Activated naive CD8-positive, alpha-beta T cell (primary cell): ENCODE measurements around the gene ANGPTL7.

ENCODE experiments used
- H3K27ac Mint-ChIP-seq: one replicate; pipeline ENCODE4 v1.8.0; 2021; ENCODE audit warnings: mixed read lengths
- H3K27me3 Mint-ChIP-seq: one replicate; pipeline ENCODE4 v1.8.0; 2021; ENCODE audit warnings: mixed read lengths
- H3K36me3 Mint-ChIP-seq: one replicate; pipeline ENCODE4 v1.8.0; 2021; ENCODE audit warnings: mixed read lengths
- H3K4me1 Mint-ChIP-seq: one replicate; pipeline ENCODE4 v1.8.0; 2021; ENCODE audit warnings: low read depth, mixed read lengths
- H3K4me3 Mint-ChIP-seq: one replicate; pipeline ENCODE4 v1.8.0; 2021; ENCODE audit warnings: mild to moderate bottlenecking, mixed read lengths
- H3K9me3 Mint-ChIP-seq: one replicate; pipeline ENCODE4 v1.8.0; 2021; ENCODE audit warnings: low read depth, mixed read lengths

The ANGPTL7 gene

DNA sequence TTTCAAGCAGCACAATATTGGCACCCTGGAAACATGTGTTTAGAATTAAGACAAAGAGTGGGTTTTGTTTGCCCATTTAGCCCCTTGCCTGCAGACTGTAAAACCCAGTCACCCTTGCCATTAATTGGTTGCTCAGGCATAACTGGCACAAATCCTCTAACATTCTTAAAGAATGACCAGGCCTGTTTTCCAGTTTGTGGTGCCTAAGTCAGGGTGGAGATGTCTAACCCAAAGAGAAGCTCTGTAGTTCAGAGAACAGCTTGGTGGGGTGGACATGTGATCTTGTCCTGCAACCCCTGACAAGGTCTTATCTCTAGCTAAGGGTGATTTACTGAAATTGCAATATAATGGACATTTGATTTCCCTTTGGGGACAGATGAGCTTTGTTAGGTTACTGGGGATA, 8.8 kb upstream of the ANGPTL7 start:
- Mint-ChIP-seq H3K27ac (no peak overlapping the region), H3K4me1 (no peaks in the 10 kb centered on the region), H3K4me3 (no peak overlapping the region), H3K9me3 (no peaks in the 10 kb centered on the region), H3K27me3 (no peaks in the 10 kb centered on the region), H3K36me3 (peaks cover 8% of the 10 kb centered on the region)

GRCh38 chr1:11182884-11183283, 6.3 kb upstream of the ANGPTL7 start:
- Mint-ChIP-seq H3K4me1 (no peaks in the 10 kb centered on the region), H3K36me3 (peaks cover 6% of the 10 kb centered on the region), H3K9me3 (no peaks in the 10 kb centered on the region), H3K27me3 (no peaks in the 10 kb centered on the region), H3K4me3 (no peak overlapping the region), H3K27ac (no peak overlapping the region)

- Mint-ChIP-seq H3K36me3 (peaks cover 9% of the 10 kb centered on the region), H3K4me1 (no peaks in the 10 kb centered on the region), H3K27ac (no peak overlapping the region), H3K4me3 (no peak overlapping the region), H3K27me3 (no peaks in the 10 kb centered on the region), H3K9me3 (no peaks in the 10 kb centered on the region)
Observed at GRCh38 chr1:11184973-11185372, 4.2 kb upstream of the ANGPTL7 start.

DNA sequence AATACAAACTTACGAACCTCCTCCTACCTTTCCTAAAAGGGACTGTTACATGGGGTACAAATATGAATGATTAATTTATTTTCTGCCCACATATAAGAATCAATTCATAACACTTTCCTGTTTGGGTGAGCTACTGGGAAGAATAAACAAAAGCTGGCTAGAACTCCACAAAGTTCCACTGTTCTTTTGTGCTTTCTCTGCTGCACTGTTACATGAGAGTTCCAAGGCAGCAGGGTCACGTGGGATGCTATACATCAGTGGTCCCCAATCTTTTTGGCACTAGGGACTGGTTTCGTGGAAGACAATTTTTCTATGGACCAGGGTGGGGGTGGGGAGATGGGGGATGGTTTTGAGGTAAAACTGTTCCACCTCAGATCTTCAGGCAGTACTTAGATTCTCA, 2.2 kb upstream of the ANGPTL7 start:
- peak overlapping the region; percentile 5 for H3K27ac Mint-ChIP-seq
- no peaks in the 10 kb centered on the region for H3K4me1 Mint-ChIP-seq
- H3K27me3 Mint-ChIP-seq: no peaks in the 10 kb centered on the region
- H3K4me3 Mint-ChIP-seq: no peak overlapping the region
- peaks cover 9% of the 10 kb centered on the region for H3K36me3 Mint-ChIP-seq
- H3K9me3 Mint-ChIP-seq: no peaks in the 10 kb centered on the region

DNA sequence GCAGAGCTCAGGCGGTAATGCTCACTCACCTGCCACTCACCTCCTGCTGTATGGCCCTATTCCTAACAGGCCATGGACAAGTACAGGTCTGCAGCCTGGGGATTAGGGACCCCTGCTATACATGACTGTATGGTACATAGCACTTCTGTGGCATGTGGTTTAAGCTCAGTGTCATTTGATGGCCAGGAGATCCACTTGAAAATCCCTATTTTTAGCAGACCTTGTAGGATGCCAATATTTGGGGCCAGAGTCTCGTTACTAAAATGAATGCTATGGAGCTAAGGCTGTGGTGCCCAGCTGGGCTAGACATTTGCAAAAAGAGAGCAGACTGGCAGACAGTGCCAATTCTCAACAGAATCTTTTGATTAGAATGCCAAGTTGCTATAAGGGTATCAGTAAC, 1.7 kb upstream of the ANGPTL7 start:
- Mint-ChIP-seq H3K36me3 (peaks cover 6% of the 10 kb centered on the region), H3K27me3 (no peaks in the 10 kb centered on the region)

GRCh38 chr1:11187931-11188330, 1.2 kb upstream of the ANGPTL7 start:
- Mint-ChIP-seq H3K4me1 (no peaks in the 10 kb centered on the region), H3K27me3 (no peaks in the 10 kb centered on the region), H3K9me3 (no peaks in the 10 kb centered on the region), H3K4me3 (no peak overlapping the region), H3K36me3 (peaks cover 3% of the 10 kb centered on the region), H3K27ac (no peak overlapping the region)

More for the DNA sequence above, 1.7 kb upstream of the ANGPTL7 start:
- H3K27ac Mint-ChIP-seq: no peak overlapping the region
- no peak overlapping the region for H3K4me3 Mint-ChIP-seq
- H3K9me3 Mint-ChIP-seq: no peaks in the 10 kb centered on the region
- H3K4me1 Mint-ChIP-seq: no peaks in the 10 kb centered on the region

GRCh38 chr1:11188381-11188780, 774 bp upstream of the ANGPTL7 start:
- Mint-ChIP-seq H3K9me3 (no peaks in the 10 kb centered on the region), H3K4me3 (no peak overlapping the region), H3K27ac (no peak overlapping the region), H3K27me3 (no peaks in the 10 kb centered on the region), H3K36me3 (peaks cover 3% of the 10 kb centered on the region), H3K4me1 (no peaks in the 10 kb centered on the region)

DNA sequence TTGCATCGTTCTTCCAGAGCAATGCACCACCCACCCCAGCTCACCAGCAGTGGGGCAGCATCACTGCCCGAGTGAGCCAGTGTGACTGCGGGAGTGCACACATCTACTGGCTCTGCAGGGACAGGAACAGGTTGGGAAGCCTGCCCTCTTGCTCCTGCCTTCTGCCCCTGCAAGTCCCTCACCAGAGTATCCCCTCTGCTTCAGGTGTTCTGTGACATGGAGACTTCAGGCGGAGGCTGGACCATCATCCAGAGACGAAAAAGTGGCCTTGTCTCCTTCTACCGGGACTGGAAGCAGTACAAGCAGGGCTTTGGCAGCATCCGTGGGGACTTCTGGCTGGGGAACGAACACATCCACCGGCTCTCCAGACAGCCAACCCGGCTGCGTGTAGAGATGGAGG, 4.2 kb downstream of the ANGPTL7 start:
- no peak overlapping the region for H3K4me3 Mint-ChIP-seq
- peaks cover 3% of the 10 kb centered on the region for H3K36me3 Mint-ChIP-seq
- H3K27me3 Mint-ChIP-seq: no peaks in the 10 kb centered on the region
- H3K4me1 Mint-ChIP-seq: no peaks in the 10 kb centered on the region
- no peaks in the 10 kb centered on the region for H3K9me3 Mint-ChIP-seq
- H3K27ac Mint-ChIP-seq: no peak overlapping the region

DNA sequence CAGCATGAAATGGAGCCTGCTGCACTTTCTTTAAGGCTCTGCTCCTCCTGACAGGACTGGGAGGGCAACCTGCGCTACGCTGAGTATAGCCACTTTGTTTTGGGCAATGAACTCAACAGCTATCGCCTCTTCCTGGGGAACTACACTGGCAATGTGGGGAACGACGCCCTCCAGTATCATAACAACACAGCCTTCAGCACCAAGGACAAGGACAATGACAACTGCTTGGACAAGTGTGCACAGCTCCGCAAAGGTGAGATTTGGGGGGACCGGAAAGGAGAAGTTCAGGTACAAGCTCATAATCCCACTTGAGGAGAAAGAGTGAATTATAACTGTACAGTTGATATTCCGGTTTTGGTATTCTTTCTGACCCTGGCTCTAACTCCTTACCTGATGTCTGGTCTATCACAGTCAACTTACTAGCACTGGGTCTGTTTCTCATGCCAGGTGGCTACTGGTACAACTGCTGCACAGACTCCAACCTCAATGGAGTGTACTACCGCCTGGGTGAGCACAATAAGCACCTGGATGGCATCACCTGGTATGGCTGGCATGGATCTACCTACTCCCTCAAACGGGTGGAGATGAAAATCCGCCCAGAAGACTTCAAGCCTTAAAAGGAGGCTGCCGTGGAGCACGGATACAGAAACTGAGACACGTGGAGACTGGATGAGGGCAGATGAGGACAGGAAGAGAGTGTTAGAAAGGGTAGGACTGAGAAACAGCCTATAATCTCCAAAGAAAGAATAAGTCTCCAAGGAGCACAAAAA, 5.4 kb downstream of the ANGPTL7 start:
- no peaks in the 10 kb centered on the region for H3K27me3 Mint-ChIP-seq
- no peak overlapping the region for H3K27ac Mint-ChIP-seq
- peaks cover 3% of the 10 kb centered on the region for H3K36me3 Mint-ChIP-seq
- no peaks in the 10 kb centered on the region for H3K4me1 Mint-ChIP-seq
- H3K9me3 Mint-ChIP-seq: no peaks in the 10 kb centered on the region
- no peak overlapping the region for H3K4me3 Mint-ChIP-seq

- no peak overlapping the region for H3K4me3 Mint-ChIP-seq
- H3K27me3 Mint-ChIP-seq: no peaks in the 10 kb centered on the region
- H3K27ac Mint-ChIP-seq: no peak overlapping the region
- peaks cover 6% of the 10 kb centered on the region for H3K36me3 Mint-ChIP-seq
- H3K4me1 Mint-ChIP-seq: no peaks in the 10 kb centered on the region
- no peaks in the 10 kb centered on the region for H3K9me3 Mint-ChIP-seq
Observed at GRCh38 chr1:11196945-11197344, 7.8 kb downstream of the ANGPTL7 start.

- Mint-ChIP-seq H3K27me3 (no peaks in the 10 kb centered on the region), H3K4me1 (no peaks in the 10 kb centered on the region), H3K9me3 (no peaks in the 10 kb centered on the region), H3K36me3 (peaks cover 6% of the 10 kb centered on the region), H3K27ac (no peak overlapping the region), H3K4me3 (no peak overlapping the region)
Observed at GRCh38 chr1:11197359-11197758, 8.2 kb downstream of the ANGPTL7 start.

DNA sequence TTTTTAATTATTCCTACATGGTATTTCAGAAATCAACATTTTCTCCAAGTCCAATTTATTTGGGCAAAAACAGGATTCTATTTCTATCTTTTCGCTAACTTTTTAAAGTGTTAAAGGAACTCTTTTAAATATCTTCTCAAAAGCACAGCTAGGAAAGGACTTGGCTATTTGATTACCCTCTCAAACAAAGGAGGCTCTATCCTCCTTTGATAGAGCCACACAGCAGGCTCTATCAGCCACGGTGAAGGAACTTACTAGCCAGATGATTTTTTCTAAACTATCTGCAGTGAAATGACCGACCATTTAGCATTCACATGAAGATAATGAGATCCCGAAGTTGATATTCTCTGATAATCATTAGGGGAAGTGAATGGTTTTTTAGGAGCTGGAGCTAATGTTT, 9.1 kb downstream of the ANGPTL7 start:
- H3K27ac Mint-ChIP-seq: no peak overlapping the region
- no peaks in the 10 kb centered on the region for H3K4me1 Mint-ChIP-seq
- H3K36me3 Mint-ChIP-seq: peaks cover 6% of the 10 kb centered on the region
- H3K9me3 Mint-ChIP-seq: no peaks in the 10 kb centered on the region
- H3K4me3 Mint-ChIP-seq: no peak overlapping the region
- no peaks in the 10 kb centered on the region for H3K27me3 Mint-ChIP-seq

DNA sequence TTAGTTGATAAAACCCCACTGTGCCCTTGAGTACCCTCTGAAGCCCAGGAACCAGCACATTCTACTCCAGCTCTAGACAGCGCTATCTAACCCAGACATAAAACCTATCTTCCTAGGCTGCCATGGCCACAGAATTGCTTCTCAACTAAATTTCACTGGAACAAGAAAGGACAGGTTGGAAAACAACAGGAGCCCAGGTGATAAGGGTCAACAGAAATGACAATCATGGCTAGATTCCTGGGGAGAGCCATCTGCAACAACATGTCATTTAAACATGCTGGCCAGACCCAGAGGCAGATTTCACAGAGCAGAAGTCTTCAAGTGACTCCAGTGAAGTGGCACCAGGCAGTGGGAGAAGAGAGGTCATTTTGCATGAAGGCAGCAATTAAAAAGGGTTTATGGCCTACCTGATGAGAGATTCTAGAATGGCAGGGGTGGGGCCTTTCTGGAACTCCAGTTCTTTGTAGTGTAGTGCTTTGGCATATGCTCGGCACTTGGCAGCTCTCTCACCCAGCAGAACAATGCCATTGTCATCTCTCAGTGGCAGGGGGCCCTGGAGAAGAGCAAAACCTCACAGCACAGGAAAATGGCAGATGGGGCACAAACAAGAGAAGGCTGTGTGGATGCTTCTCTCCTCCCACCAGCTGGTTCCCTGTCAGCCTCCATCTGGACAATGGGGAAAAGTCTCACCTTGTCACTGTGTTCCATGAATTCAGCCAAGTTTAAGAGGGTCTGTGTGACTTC, 9.9 kb downstream of the ANGPTL7 start:
- Mint-ChIP-seq H3K27me3 (no peaks in the 10 kb centered on the region), H3K27ac (no peak overlapping the region), H3K9me3 (no peaks in the 10 kb centered on the region), H3K36me3 (peaks cover 10% of the 10 kb centered on the region), H3K4me3 (no peak overlapping the region), H3K4me1 (no peaks in the 10 kb centered on the region)

- no peaks in the 10 kb centered on the region for H3K4me1 Mint-ChIP-seq
- no peaks in the 10 kb centered on the region for H3K9me3 Mint-ChIP-seq
- H3K36me3 Mint-ChIP-seq: peaks cover 7% of the 10 kb centered on the region
- no peak overlapping the region for H3K27ac Mint-ChIP-seq
- no peak overlapping the region for H3K4me3 Mint-ChIP-seq
- H3K27me3 Mint-ChIP-seq: no peaks in the 10 kb centered on the region
Observed at GRCh38 chr1:11204396-11205190, 15.4 kb downstream of the ANGPTL7 start.
